ENCODE measurements around the gene GDAP1L1. TPM values are rescaled to one million over a fixed set of nuclear protein-coding genes. Genes with fewer than 3 reads are reported as not detected.
A peak's percentile ranks its signal among the peaks of the same experiment; 100 is the strongest.

Gene GDAP1L1
- total and polyA plus RNA-seq, 8 donors: 0.12 to 3.6 (median 0.40) TPM; not detected in 2

DNA sequence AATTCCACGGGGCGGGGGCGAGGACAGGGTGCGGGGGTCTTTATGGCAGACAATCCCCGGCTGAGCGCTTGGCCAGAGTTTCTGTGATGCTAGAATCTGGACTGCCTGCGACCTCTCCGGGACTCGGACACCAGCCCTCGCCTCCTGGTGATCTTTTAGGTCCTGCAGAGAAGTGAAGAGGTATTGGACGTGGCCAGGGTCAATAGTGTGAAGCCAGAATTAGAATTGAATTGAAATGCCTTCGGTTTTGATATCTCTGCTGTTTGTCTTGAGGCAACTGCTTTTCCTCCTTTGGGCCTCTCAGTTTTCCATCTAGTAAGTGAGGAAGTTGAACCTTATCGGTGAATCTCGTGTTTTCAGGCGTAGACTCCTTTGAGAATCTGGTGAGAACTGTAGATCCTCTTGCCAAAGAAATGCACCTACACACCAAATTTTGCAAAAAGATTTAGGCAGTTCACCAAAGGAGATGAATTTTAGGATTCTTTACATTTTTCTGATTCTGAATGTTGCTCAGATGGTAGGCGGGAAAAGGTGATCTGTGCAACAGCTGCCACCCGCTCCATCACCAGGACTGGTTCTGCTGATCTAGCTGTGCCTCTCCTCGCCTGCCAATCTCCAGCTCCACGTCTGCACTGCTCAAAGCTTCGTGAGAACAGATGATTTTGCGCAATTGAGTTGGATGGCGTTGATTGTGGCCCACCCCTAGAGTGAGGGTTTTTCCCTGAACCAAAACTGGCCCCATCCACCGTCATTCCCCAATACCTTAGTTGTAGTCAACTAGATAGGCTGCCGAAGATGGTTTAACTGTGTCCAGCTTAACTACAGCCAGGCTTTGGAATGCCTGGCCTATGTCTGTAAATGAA is 35.7 kb upstream of the GDAP1L1 start:
- Histone ChIP-seq H3K4me3 (peak overlapping the region; percentile 23 to 87 (median 65)), H3K27ac (peak overlapping the region; percentile 81 to 98 (median 92)), H3K27me3 (no peaks in the 10 kb centered on the region), H3K36me3 (no peaks in the 10 kb centered on the region), H3K4me1 (peaks cover 17 to 32% (median 30%) of the 10 kb centered on the region in 3 donors), H3K9me3 (no peaks in the 10 kb centered on the region)
- ATAC-seq (peak; percentile 17 to 25 (median 22)), DNase-seq (peak in 3 of 6 donors; percentile 23 to 55 (median 45)), FAIRE-seq (no peak)
- intact Hi-C loops (cut with DNase I): loop anchor here in 2 of 3 donors (10.0 kb wide), 3 partner anchors 103 to 403 kb away; partner anchors contain the start of gene FITM2 (in 1 of the 2)
- 2 to 4% methylated on average over 24 of the region's 24 CpGs for WGBS, 2 donors
- TF ChIP-seq, protein P1, sequence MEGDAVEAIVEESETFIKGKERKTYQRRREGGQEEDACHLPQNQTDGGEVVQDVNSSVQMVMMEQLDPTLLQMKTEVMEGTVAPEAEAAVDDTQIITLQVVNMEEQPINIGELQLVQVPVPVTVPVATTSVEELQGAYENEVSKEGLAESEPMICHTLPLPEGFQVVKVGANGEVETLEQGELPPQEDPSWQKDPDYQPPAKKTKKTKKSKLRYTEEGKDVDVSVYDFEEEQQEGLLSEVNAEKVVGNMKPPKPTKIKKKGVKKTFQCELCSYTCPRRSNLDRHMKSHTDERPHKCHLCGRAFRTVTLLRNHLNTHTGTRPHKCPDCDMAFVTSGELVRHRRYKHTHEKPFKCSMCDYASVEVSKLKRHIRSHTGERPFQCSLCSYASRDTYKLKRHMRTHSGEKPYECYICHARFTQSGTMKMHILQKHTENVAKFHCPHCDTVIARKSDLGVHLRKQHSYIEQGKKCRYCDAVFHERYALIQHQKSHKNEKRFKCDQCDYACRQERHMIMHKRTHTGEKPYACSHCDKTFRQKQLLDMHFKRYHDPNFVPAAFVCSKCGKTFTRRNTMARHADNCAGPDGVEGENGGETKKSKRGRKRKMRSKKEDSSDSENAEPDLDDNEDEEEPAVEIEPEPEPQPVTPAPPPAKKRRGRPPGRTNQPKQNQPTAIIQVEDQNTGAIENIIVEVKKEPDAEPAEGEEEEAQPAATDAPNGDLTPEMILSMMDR (IDR thresholded peaks at IDR 0.05): no peak

DNA sequence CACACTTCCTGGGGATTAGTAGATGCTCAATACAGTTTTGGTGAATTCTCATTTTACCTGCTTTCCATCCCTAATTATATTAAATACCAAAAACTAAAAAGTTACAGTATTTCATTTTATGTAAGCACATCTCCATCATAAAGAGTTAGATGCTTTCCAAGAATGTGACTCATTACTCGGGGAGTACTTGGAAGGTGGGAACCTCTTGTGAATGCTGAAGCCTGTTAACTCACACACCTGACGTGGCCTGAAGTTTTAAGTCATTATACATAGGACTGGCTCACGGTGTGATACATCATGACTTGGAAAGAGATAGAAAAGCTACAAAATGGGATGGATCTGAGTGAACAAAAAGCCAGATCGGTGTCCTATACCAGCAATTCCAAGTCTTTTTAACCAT is 34.3 kb upstream of the GDAP1L1 start:
- H3K4me1 ChIP-seq: peaks cover 11 to 27% (median 19%) of the 10 kb centered on the region in 3 donors
- H3K27ac ChIP-seq: no peak overlapping the region
- intact Hi-C loops (cut with DNase I): loop anchor here in 2 of 3 donors (10.0 kb wide), 3 partner anchors 102 to 402 kb away; partner anchors contain the start of gene FITM2 (in 1 of the 2)
- TF ChIP-seq, protein P1 (IDR thresholded peaks at IDR 0.05): no peak
- ATAC-seq (no peak), FAIRE-seq (no peak), DNase-seq (no peak)
- no peaks in the 10 kb centered on the region for H3K9me3 ChIP-seq
- no peaks in the 10 kb centered on the region for H3K36me3 ChIP-seq
- no peaks in the 10 kb centered on the region for H3K27me3 ChIP-seq
- WGBS, 2 donors: 78% methylated on average over 4 of the region's 4 CpGs
- H3K4me3 ChIP-seq: no peak overlapping the region

DNA sequence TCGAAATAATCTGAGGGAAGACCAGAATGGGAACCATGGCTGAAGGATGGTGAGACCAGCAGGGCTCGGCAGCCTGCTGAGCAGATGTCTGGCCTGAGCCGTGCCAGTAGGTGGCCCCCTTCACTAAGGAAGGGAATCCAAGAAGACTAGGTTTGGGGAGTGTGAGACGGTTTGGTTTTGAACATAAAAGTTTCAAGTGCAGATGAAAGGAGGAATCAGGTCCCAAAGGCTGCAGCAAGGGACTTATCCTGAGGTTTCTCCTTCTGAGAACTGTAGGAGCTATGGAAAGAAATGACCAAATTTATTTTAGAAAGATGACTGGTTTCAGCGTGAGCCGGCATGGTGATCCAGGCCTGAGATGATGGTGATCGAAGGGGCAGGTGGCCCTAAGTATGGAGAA is 32.0 kb upstream of the GDAP1L1 start:
- no peaks in the 10 kb centered on the region for H3K36me3 ChIP-seq
- TF ChIP-seq, protein P1 (IDR thresholded peaks at IDR 0.05): peak in 3 of 4 donors; percentile 53 to 77 (median 64)
- peaks cover 0 to 13% (median 3%) of the 10 kb centered on the region in 3 donors for H3K4me1 ChIP-seq
- intact Hi-C loops (cut with DNase I): loop anchor here in 2 of 3 donors (5.0 to 10.0 kb wide), 5 partner anchors 97 to 400 kb away; partner anchors contain the start of gene FITM2 (in 2 of the 2)
- H3K4me3 ChIP-seq: no peak overlapping the region
- 47 to 52% methylated on average over 7 of the region's 7 CpGs for WGBS, 2 donors
- H3K9me3 ChIP-seq: no peaks in the 10 kb centered on the region
- DNase-seq (peak; percentile 45 to 74 (median 62)), FAIRE-seq (no peak), ATAC-seq (peak in 1 of 4 donors; percentile 16)
- H3K27ac ChIP-seq: no peak overlapping the region
- no peaks in the 10 kb centered on the region for H3K27me3 ChIP-seq

DNA sequence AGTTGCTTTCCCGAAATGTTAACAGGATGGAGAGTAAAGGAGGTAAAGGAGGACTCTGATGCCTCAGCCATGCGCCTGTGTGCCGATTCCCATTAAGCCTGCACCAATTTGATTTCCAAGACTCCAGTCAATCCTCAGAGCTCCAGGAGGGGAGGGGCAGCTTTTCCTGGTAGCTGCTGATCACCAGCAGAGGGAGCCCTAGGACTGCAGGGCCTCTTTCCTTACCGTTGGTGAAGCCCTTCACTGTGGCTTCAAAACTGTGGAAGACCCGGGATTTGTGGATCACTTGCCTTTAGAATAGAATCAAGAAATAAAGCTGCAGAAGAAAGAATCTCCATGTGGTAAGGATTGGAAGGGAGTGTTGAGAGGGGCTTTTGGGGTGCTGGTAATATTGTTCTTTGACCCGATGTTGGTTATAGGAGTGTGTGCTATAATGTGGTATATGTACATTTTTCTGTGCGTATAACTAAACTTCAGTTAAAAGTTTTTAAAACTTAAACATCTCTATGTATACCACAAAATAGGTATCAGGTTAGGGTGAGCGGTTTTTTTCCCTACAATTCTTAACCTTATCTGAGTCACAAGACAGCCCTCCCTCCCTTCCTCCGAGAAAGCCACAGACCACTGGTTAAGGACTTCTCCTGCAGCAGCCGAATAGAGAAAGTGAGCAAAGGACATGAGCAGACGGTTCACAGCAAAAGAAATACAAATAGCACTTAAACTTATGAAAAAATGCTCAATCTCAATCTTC is 29.6 kb upstream of the GDAP1L1 start:
- H3K27me3 ChIP-seq: no peaks in the 10 kb centered on the region
- peak; percentile 62 to 79 (median 72) for DNase-seq
- TF ChIP-seq, protein P1 (IDR thresholded peaks at IDR 0.05): peak; percentile 80 to 86 (median 86)
- ATAC-seq: peak; percentile 70 to 89 (median 87)
- WGBS, 2 donors: 33 to 37% methylated on average over 11 of the region's 11 CpGs
- no peaks in the 10 kb centered on the region for H3K9me3 ChIP-seq
- intact Hi-C loops (cut with DNase I): loop anchor here in 2 of 3 donors (5.0 to 10.0 kb wide), 5 partner anchors 95 to 397 kb away; partner anchors contain the start of gene FITM2 (in 2 of the 2)
- H3K27ac ChIP-seq: no peak overlapping the region
- no peak for FAIRE-seq
- H3K4me1 ChIP-seq: peaks cover 0 to 2% (median 0%) of the 10 kb centered on the region in 3 donors
- no peak overlapping the region for H3K4me3 ChIP-seq
- H3K36me3 ChIP-seq: no peaks in the 10 kb centered on the region
